HG02571 (cell line): ENCODE measurements around the gene FBXO36.
A peak's percentile ranks its signal among the peaks of the same experiment; 100 is the strongest.
"Not testable (repeated sequence)": the region's sequence is repeated elsewhere in the genome, so short reads cannot be mapped to it uniquely, and the experiment has no call there.

ENCODE experiments used
- ATAC-seq: cut with Tn5 transposase; IDR thresholded peaks from one replicate; pipeline ENCODE4 v1.9.1; 2021; ENCODE audit warnings: mild to moderate bottlenecking, moderate library complexity; ENCODE audit not compliant: unreplicated experiment

FBXO36 gene

GRCh38 chr2:229910832-229911412, 11.4 kb upstream of the FBXO36 start:
- no peak for ATAC-seq

- ATAC-seq = no peak
Measured at GRCh38 chr2:229914171-229914570, 8.1 kb upstream of the FBXO36 start.

- no peak for ATAC-seq
Measured at GRCh38 chr2:229917793-229918192, 4.5 kb upstream of the FBXO36 start.

GRCh38 chr2:229920011-229920641, 2.2 kb upstream of the FBXO36 start:
- no peak for ATAC-seq

- peak; percentile 25 for ATAC-seq
Measured at GRCh38 chr2:229921101-229921891, 1.0 kb upstream of the FBXO36 start.

- peak; percentile 68 for ATAC-seq
Measured at GRCh38 chr2:229921892-229922448, 333 bp upstream of the FBXO36 start, which contains the start of gene TRIP12. TSS of gene TRIP12 (minus strand) at chr2:229922009. CDS start at chr2:229880079, 41,930 bp downstream.

GRCh38 chr2:229924541-229924940, 2.2 kb downstream of the FBXO36 start:
- ATAC-seq = not testable (repeated sequence)

GRCh38 chr2:229925201-229925600, 2.9 kb downstream of the FBXO36 start:
- no peak for ATAC-seq

GRCh38 chr2:229927817-229928321, 5.6 kb downstream of the FBXO36 start:
- no peak for ATAC-seq

GRCh38 chr2:229930656-229931055, 8.4 kb downstream of the FBXO36 start:
- ATAC-seq = no peak

GRCh38 chr2:229931241-229931640, 8.9 kb downstream of the FBXO36 start:
- ATAC-seq = no peak

- no peak for ATAC-seq
Measured at GRCh38 chr2:229937537-229937936, 15.2 kb downstream of the FBXO36 start.

- no peak for ATAC-seq
Measured at GRCh38 chr2:229942671-229943070, 20.4 kb downstream of the FBXO36 start.

- ATAC-seq = no peak
Measured at GRCh38 chr2:229943171-229943570, 20.9 kb downstream of the FBXO36 start.

GRCh38 chr2:229943770-229944449, 21.6 kb downstream of the FBXO36 start:
- ATAC-seq = no peak

- ATAC-seq = no peak
Measured at GRCh38 chr2:229945975-229946374, 23.7 kb downstream of the FBXO36 start.

- no peak for ATAC-seq
Measured at GRCh38 chr2:229947544-229947943, 25.2 kb downstream of the FBXO36 start.

GRCh38 chr2:229952256-229952835, 30.0 kb downstream of the FBXO36 start:
- no peak for ATAC-seq

GRCh38 chr2:229955663-229956062, 33.4 kb downstream of the FBXO36 start:
- no peak for ATAC-seq

- ATAC-seq = no peak
Measured at GRCh38 chr2:229956491-229956890, 34.2 kb downstream of the FBXO36 start.
